ENCODE measurements around the gene LILRA2. TPM values are rescaled to one million over a fixed set of nuclear protein-coding genes. Genes with fewer than 3 reads are reported as not detected.

Gene LILRA2
- total RNA-seq, 1 experiment from 2014 or later: not detected

- Histone ChIP-seq H3K4ac (ENCODE audit: low read depth, low read length) (no peak overlapping the region), H3K9me3 (ENCODE audit: control insufficient read depth, low read depth, low read length) (peaks cover 86% of the 10 kb centered on the region), H2BK5ac (ENCODE audit: insufficient read length, low read length) (no peak overlapping the region), H3K9ac (ENCODE audit: extremely low read depth, insufficient read length, low read length) (no peak overlapping the region), H3K79me1 (ENCODE audit: insufficient read depth, low read depth, low read length, poor library complexity, severe bottlenecking) (no peaks in the 10 kb centered on the region), H4K5ac (ENCODE audit: insufficient read length, low read depth, low read length) (no peak overlapping the region), H4K8ac (replicated peaks; ENCODE audit: insufficient read length, low read depth, low read length) (no peak overlapping the region), H3K23ac (ENCODE audit: insufficient read length, low read depth, low read length) (no peak overlapping the region), H4K20me1 (ENCODE audit: control insufficient read depth, insufficient read depth, insufficient read length) (no peaks in the 10 kb centered on the region), H3K27me3 (ENCODE audit: insufficient read depth, low read length) (no peaks in the 10 kb centered on the region), H2BK20ac (ENCODE audit: low read depth, low read length, poor library complexity, severe bottlenecking) (no peak overlapping the region), H2AFZ (ENCODE audit: low read length) (no peak overlapping the region), H3K23me2 (ENCODE audit: insufficient read length, low read depth, low read length, poor library complexity, severe bottlenecking) (no peaks in the 10 kb centered on the region), H3K18ac (ENCODE audit: insufficient read length, low read depth, low read length) (no peak overlapping the region), H2BK120ac (ENCODE audit: low read depth, low read length, poor library complexity, severe bottlenecking) (no peak overlapping the region), H3K4me2 (ENCODE audit: insufficient read depth, insufficient read length, low read length) (no peak overlapping the region), H3K56ac (ENCODE audit: insufficient read length, low read depth, low read length) (no peak overlapping the region), H3K27ac (ENCODE audit: insufficient read length, low read depth, low read length) (no peak overlapping the region), H2BK15ac (ENCODE audit: low read depth, low read length) (no peak overlapping the region), H4K91ac (ENCODE audit: insufficient read length, low read depth, low read length) (no peak overlapping the region), H3K79me2 (ENCODE audit: insufficient read depth, low read length) (no peaks in the 10 kb centered on the region), H3T11ph (ENCODE audit: low read length) (no peak overlapping the region), H3K4me1 (ENCODE audit: insufficient read depth, low read length) (no peaks in the 10 kb centered on the region), H2BK12ac (ENCODE audit: insufficient read length, low read depth, low read length) (no peak overlapping the region), H2AK5ac (ENCODE audit: insufficient read length, low read length) (no peak overlapping the region), H3K14ac (ENCODE audit: insufficient read depth, low read length) (no peak overlapping the region)
- H3K27me3 Mint-ChIP-seq (ENCODE audit: low read depth): peaks cover 5% of the 10 kb centered on the region; the same call in 1 of the 2 replicates
- H3K27ac Mint-ChIP-seq: no peak overlapping the region
- DNase-seq: no peak
- H3K36me3 Mint-ChIP-seq (ENCODE audit: insufficient read depth in 1 of 3, low read depth in 3 of 3): peaks cover 4 to 39% (median 4%) of the 10 kb centered on the region in 3 experiments; a peak in 6 of 7 replicates
- peaks cover 93 to 96% of the 10 kb centered on the region in 2 experiments for H3K9me3 Mint-ChIP-seq
- H3K4me1 Mint-ChIP-seq: no peaks in the 10 kb centered on the region
- H3K4me3 Mint-ChIP-seq: no peak overlapping the region
- no peak for TF ChIP-seq CTCF (conservative IDR thresholded peaks at IDR 0.05)
- WGBS (ENCODE audit: extremely low coverage, insufficient read length, low lambda C conversion rate): no CpG with 5 or more reads among the region's 26 CpGs
Measured at GRCh38 chr19:54526972-54527371, 46.6 kb upstream of the LILRA2 start.
